Erythroblast (primary cell): Measurements from ENCODE around the gene PTPRM.

ENCODE experiments used
- GATA1 ChIP-seq: IDR thresholded peaks from 2 replicates; pipeline ENCODE4 v1.6.1; 2011; ENCODE audit warnings: low read depth, mild to moderate bottlenecking, control low read depth, low read length, moderate library complexity
- POLR2A ChIP-seq: IDR thresholded peaks from 2 replicates; pipeline ENCODE4 v1.6.1; 2011; ENCODE audit warnings: mild to moderate bottlenecking, low read length

DNA sequence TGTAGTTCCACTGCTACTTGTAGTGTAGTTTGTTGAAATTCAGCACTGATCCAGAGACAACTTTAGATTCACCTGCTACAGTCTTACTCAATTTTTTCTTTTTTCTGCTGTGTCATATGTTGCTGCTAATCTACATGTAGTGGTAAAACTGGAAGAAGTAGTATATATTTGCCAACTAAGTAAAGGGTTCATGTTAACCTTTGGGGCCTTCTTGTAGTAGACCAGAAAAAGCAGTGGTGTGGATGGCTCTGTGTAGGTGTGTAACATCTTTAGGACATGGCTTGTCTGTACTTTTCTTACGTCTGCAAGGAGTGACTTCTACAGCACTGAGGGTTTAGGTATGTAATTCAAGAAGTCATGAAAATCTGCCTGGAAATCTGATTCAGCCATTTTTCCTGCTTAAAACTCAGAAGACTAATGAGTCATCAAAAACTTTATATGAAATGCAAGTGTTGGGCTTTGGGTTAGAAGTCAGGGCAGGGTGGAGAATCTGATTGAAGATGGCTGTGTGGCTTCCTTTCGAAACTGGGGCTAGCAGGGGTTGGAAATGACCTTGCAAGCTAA is 8.4 kb downstream of the PTPRM start:
- TF ChIP-seq POLR2A (no peak), GATA1 (no peak)
